GM12872 (cell line): ENCODE data around the gene KNSTRN.

Experiments
- TF ChIP-seq, protein P1 (sequence below): IDR thresholded peaks from 3 replicates; pipeline ENCODE4 v1.5.1; 2011; ENCODE audit warnings: low read depth, mild to moderate bottlenecking, low read length, moderate library complexity; ENCODE audit not compliant: insufficient read depth

KNSTRN gene

DNA sequence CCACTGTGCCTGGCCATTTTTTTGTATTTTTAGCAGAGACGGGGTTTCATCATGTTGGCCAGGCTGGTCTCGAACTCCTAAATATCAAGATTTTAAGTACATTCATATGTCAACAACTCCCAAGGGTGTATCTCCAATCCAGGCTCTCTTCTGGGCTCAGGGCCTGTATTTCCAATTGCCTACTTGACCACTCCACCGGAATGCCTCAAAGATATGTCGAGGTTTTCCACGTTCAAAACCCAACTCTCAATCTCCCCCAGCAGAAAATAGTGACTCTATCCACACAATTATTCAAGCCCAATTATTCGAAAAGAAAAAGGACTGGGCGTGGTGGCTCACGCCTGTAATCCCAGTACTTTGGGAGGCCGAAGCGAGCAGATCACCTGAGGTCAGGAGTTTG, 1.9 kb upstream of the KNSTRN start:
- TF ChIP-seq, protein P1, sequence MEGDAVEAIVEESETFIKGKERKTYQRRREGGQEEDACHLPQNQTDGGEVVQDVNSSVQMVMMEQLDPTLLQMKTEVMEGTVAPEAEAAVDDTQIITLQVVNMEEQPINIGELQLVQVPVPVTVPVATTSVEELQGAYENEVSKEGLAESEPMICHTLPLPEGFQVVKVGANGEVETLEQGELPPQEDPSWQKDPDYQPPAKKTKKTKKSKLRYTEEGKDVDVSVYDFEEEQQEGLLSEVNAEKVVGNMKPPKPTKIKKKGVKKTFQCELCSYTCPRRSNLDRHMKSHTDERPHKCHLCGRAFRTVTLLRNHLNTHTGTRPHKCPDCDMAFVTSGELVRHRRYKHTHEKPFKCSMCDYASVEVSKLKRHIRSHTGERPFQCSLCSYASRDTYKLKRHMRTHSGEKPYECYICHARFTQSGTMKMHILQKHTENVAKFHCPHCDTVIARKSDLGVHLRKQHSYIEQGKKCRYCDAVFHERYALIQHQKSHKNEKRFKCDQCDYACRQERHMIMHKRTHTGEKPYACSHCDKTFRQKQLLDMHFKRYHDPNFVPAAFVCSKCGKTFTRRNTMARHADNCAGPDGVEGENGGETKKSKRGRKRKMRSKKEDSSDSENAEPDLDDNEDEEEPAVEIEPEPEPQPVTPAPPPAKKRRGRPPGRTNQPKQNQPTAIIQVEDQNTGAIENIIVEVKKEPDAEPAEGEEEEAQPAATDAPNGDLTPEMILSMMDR = no peak

DNA sequence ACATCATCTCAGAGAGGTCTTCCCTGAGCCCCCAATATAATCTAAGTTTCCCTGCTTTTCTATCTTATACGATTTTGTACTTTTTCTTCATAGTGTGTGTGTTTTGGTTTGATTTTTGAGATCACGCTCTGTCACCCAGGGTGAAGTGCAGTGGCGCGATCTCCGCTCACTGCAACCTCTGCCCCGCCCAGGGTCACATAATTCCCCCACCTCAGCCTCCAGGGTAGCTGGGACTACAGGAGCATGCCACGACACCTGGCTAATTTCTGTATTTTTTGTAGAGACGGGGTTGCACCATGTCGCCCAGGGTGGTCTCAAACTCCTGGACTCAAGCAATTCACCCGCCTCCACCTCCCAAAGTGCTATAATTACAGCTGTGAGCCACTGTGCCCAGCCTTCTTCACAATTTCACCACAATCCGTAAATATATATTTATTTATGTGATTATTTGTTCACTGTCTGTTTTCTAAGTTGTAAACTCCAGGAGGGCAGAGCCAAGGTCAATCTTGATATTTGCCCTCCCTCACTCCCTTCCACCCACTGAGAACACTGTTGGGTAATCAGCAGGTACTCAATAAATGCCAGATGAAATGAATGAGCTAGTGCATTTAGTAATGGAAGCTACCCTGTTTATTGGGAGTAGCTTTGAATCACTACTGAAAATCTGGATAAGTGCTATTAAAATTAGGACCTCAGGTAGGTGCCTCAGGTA, 547 bp upstream of the KNSTRN start:
- TF ChIP-seq, protein P1 = no peak

DNA sequence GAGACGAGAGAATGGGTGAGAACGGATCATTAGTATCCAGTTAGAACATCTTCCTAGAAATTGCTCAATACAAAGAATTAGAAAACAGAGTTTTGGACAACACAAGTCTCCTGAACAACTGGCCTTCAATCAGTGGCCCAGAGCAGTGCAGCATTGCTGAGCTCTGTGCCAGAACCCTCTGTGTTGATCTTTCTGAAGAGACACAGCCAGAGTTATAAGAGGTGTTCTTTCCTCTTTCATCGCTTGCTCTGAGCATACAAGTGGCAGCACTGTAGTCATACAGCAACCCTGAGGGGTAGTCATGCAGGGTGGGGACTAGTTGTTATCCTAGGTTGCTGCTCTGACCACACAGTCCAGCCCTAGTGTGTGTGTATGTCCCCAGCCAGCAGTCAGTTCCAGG, 4.0 kb downstream of the KNSTRN start:
- TF ChIP-seq, protein P1 = no peak

DNA sequence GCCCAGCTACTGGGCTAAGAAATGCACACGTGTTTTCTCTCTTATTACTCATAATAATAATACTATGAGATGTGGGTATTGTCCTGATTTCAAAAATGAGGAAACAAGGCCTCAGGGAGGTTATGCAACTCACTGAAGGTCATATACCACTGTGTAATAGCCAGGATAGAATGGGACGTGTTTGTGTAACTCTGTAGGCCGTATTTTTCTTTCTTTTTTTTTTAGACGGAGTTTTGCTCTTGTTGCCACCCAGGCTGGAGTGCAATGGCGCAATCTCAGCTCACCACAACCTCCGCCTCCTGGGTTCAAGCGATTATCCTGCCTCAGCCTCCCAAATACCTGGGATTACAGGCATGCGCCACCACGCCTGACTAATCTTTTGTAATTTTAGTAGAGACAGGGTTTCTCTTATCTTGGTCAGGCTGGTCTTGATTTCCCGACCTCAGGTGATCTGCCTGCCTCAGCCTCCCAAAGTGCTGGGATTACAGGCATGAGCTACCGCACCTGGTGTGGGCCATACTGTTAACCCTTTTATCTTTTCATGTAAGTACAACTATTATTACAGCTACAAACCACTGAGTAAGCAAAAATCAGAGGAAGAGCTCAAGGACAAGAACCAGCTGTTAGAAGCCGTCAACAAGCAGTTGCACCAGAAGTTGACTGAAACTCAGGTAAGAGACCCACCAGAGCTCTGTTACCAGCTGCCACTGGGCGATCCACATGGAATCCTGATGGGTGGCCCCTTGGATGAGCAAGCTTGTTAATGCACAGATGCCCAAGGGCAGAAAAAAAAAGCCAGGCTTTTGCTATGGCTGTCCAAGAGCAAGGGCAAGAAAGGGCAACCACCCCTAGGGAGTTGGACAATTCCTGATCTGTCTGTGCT, 6.7 kb downstream of the KNSTRN start:
- TF ChIP-seq, protein P1 = no peak

DNA sequence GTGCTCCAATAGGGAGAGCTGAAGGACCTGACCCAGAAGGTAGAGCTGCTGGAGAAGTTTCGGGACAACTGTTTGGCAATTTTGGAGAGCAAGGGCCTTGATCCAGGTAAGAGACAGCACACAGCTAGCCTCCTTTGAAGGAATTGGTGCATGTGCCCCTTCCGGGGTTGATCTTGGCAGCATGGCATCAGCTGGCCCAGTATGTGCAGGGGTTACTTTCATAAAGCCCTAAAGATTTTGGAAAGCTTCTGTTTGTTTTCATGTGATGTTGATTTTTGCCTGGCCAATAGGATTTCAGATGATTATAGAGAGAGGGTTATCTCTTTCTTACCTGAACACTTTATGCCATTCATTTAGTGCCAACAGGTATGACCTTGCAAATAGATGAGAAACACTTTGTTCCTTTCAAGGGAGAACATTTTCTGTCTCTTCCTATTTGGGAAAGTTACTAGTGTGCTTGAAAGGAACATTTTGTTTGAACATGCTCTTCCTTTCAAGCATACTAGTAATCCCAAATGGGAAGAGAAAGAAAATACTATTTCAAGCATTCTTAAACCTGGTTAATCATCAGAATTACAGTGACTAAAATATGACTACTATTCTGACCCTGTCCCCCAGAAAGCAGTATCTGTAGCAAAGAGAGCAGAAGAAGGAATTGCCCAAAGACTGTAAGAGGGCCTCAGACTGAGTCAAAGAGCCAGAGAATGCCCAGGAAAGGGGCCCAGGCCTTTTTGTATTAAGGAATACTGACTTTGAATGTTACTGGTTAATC, 7.5 kb downstream of the KNSTRN start:
- TF ChIP-seq, protein P1 = no peak

DNA sequence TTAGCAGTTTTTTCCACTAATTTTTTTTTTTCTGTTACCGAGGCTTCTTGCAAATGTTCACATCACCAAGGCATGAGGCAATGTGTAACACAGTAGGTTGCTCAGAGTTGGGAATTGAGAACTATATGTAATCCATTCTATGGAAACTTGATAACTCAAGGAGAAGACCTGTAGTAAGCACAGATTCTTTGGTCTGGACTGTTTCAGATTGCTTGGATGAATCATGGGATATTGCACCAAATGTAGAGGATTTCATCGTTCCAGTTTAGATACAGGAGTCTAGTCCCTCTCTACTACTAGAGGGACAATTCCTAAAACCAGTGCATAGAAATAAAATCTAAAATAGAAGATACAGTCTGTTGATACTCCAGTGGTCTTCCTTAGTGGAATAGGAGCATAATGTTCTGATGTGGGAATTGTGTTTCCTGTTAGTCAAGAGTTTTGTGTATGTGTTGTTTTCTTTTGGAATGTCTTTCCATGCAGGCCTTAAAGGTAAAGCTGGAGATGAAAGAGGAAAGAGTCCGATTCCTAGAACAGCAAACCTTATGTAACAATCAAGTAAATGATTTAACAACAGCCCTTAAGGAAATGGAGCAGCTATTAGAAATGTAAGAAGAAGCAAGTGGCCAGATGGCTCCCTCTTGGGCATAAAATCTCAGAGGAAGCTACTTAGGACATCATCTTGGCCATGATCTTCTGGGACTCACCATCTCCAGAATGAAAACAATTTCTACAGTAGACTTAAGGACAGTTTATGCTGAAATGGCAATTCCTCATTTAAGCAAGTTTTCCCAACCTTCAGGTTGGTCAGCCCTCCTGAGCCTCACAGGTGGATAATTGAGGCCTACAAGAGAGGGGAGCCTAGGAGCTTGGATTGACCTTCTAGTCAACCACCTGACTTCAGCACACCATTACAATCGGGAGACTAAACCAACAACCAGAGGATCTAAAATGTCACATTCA, 10.7 kb downstream of the KNSTRN start:
- TF ChIP-seq, protein P1 = no peak
